ENCODE results near the gene PRSS36.
"Not testable (repeated sequence)": the region's sequence is repeated elsewhere in the genome, so short reads cannot be mapped to it uniquely, and the experiment has no call there.

The PRSS36 gene

DNA sequence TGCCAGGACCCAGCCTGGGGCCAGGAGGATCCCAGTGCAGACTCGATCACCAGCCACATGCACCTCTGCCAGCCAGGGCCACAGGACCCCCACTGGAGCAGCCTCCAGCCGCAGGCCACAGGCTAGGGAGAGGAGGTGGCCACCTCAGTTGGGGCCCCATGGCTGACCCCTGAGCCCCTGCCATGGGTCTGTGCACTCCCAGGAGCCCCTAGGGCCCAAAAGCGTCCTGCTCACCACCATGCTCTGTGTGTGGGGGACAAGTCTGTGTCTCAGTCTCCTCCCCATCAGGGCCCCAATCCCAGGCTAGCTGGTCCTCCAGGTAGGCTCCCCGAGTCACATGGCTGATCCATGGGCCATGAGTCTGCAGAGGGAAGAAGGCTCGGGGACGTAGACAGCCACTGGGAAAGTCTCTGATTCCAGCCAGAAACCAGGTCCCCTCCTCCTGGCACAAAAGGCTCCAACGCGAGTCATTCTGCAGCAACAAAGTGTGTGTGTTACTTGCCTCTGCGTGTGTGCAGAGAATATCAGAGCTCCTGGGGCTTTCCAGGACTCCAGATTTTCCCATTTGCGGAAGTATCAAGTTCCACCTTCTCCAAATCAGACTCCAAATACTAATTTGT is 8.3 kb downstream of the PRSS36 start:
- Mint-ChIP-seq H3K27me3 (ENCODE audit: low read depth) (peaks cover 5% of the 10 kb centered on the region), H3K4me1 (ENCODE audit: low read depth) (peaks cover 3% of the 10 kb centered on the region), H3K27ac (peak overlapping the region; percentile 74), H3K4me3 (peak overlapping the region; percentile 63), H3K36me3 (ENCODE audit: low read depth) (no peaks in the 10 kb centered on the region), H3K9me3 (no peaks in the 10 kb centered on the region)

DNA sequence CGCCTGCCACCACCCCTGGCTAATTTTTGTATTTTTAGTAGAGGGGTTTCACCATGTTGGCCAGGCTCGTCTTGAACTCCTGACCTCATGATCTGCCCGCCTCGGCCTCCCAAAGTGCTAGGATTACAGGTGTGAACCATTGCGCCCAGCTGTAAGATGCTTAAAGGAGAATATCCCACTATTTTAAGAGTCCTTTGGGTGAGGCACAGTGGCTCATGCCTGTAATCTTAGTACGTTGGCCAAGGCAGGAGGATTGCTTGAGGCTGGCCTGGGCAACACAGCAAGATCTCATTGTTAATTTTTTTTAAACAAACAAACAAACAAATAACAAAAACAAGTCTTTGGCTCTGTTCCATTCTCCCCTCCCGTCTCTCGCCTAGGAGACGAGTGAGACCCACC is 8.8 kb downstream of the PRSS36 start:
- not testable (repeated sequence) for H3K36me3 Mint-ChIP-seq (ENCODE audit: low read depth); H3K27ac Mint-ChIP-seq; H3K9me3 Mint-ChIP-seq; H3K4me3 Mint-ChIP-seq; H3K4me1 Mint-ChIP-seq (ENCODE audit: low read depth); H3K27me3 Mint-ChIP-seq (ENCODE audit: low read depth)

DNA sequence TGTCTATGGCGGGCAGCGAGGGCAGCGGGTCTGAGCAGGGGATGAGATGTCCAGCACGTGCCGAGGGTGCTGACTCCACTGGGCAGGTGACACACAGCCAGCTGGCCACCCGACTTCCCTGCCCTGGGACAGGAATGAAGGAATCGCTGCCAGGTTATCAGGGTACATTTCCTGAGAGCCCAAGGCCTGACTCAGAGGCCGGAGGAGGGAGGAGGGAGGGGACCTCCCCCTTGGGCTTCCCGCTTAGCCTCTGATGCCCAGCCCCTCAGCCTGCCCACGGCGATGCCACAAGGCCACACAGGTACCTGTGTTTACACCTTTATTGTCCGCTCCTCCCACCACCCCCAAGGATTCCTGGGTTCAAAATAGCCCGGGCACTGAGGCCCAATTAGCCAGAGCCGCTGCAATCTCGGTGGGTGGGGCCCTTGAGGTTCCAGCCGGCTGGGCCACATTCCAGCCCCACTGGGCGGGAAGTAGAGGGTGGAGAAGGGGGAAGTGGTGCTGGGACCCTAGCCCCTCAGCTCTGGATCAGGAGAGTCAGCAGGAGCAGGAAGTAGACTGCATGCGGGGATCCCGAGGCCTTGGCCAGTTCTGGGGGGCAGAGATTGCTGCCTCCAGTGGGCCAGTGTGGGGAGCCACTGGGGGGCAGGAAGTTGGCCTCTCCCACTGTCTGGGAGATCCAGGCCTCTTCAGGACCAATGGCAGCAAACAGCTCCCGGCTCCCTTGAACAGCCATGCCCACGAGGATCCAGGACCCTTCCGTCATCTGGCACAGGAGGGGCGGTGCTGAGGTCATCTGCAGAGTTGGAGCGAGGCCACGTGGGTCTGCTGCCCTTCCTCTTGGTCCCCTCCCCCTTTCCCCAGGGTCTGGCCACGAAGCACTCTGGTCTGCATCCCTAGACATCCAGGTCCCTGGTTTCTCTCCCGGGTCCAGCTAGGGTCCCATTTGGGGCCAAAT is 11.0 kb downstream of the PRSS36 start:
- H3K9me3 Mint-ChIP-seq = no peaks in the 10 kb centered on the region
- no peaks in the 10 kb centered on the region for H3K36me3 Mint-ChIP-seq (ENCODE audit: low read depth)
- no peak overlapping the region for H3K27ac Mint-ChIP-seq
- peaks cover 3% of the 10 kb centered on the region for H3K4me1 Mint-ChIP-seq (ENCODE audit: low read depth)
- peaks cover 2% of the 10 kb centered on the region for H3K27me3 Mint-ChIP-seq (ENCODE audit: low read depth)
- no peak overlapping the region for H3K4me3 Mint-ChIP-seq

DNA sequence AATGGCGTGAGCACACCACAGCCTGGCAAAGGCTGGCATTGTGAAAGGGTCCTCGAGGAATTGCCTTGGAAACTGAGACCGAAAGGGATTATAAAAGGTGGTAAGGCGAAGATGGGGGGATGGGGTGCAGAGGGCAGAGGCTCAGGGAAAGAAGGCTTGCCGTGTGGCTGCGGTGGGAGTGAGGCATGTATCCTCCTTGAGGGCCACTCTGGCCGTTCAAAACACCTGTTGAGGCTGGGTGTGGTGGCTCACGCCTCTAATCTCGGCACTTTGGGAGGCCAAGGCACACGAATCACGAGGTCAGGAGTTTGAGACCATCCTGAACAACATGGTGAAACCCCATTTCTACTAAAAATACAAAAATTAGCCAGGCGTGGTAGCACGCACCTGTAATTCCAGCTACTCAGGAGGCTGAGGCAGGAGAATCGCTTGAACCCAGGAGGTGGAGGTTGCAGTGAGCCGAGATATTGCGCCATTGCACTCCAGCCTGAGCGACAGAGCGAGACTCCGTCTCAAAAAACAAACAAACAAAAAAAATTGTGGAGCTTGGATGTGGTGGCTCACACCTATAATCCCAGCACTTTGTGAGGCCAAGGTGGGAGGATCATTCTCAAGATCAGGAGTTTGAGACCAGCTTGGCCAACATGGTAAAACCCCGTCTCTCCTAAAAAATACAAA is 12.9 kb downstream of the PRSS36 start:
- not testable (repeated sequence) for H3K27ac Mint-ChIP-seq; H3K4me1 Mint-ChIP-seq (ENCODE audit: low read depth); H3K36me3 Mint-ChIP-seq (ENCODE audit: low read depth); H3K9me3 Mint-ChIP-seq; H3K27me3 Mint-ChIP-seq (ENCODE audit: low read depth); H3K4me3 Mint-ChIP-seq

DNA sequence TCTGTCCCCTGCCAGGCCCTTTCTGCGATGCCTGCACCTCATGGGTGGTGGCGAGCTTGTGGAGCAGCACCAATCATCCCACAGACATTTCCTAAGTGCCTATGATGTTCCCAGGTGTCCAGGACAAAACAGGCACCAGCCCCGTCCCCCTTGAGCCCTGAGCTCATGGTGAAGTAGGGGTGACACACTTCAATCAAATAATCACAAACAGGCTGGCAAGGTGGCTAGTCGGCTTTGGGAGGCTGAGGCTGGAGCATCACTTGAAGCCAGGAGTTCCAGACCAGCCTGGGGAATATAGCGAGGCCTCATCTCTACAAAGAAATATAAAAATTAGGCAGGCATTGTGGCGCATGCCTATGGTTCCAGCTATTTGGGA is 13.6 kb downstream of the PRSS36 start:
- Mint-ChIP-seq H3K27me3 (ENCODE audit: low read depth) (no peaks in the 10 kb centered on the region), H3K27ac (no peak overlapping the region), H3K4me3 (no peak overlapping the region), H3K4me1 (ENCODE audit: low read depth) (no peaks in the 10 kb centered on the region), H3K9me3 (no peaks in the 10 kb centered on the region), H3K36me3 (ENCODE audit: low read depth) (peaks cover 4% of the 10 kb centered on the region)

DNA sequence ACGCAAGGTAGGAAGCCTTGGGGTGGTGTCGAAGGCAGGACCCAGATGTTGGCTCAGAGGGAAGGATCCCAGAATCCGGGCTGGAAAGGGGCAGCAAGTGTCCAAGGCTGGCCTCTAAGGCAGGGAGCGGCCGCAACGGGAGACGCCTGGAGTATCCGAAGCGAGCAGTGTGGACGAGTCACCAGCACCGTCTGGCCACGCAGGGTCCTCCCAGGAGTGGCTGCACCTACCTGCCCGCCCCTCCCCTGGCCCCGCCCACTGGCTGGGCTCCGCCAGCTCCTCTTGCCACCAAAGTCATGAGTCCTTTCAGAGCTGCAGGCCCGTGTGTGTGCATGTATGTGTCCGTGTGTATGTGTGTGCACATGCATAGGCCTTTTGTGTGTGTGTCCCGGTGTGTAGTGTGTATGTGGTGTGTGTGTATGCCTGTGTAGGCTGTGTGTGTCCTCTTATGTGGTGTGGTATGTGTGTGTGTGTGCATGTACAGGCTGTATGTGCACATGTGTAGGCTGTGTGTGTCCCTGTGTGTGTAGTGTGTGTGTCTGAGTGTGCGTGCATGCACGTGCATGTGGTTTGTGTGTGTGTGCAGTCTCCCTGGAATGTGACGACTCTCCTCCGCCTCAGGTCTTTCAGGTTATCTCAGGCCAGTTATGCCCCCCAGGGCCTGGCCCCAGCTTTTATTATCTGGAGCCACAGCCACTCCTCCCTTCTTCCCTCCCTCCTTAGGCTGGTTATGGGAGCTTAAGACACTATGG is 14.2 kb downstream of the PRSS36 start, which contains the start of gene PRSS8:
Gene PRSS8, minus strand, starts transcription at position 193 of the 752 bp plus-strand sequence. CDS start 229 bp downstream, outside the sequence.
- Mint-ChIP-seq H3K36me3 (ENCODE audit: low read depth) (peaks cover 6% of the 10 kb centered on the region), H3K4me1 (ENCODE audit: low read depth) (no peaks in the 10 kb centered on the region), H3K9me3 (no peaks in the 10 kb centered on the region), H3K27me3 (ENCODE audit: low read depth) (no peaks in the 10 kb centered on the region), H3K27ac (no peak within 1 kb of the TSS), H3K4me3 (no peak within 1 kb of the TSS)

DNA sequence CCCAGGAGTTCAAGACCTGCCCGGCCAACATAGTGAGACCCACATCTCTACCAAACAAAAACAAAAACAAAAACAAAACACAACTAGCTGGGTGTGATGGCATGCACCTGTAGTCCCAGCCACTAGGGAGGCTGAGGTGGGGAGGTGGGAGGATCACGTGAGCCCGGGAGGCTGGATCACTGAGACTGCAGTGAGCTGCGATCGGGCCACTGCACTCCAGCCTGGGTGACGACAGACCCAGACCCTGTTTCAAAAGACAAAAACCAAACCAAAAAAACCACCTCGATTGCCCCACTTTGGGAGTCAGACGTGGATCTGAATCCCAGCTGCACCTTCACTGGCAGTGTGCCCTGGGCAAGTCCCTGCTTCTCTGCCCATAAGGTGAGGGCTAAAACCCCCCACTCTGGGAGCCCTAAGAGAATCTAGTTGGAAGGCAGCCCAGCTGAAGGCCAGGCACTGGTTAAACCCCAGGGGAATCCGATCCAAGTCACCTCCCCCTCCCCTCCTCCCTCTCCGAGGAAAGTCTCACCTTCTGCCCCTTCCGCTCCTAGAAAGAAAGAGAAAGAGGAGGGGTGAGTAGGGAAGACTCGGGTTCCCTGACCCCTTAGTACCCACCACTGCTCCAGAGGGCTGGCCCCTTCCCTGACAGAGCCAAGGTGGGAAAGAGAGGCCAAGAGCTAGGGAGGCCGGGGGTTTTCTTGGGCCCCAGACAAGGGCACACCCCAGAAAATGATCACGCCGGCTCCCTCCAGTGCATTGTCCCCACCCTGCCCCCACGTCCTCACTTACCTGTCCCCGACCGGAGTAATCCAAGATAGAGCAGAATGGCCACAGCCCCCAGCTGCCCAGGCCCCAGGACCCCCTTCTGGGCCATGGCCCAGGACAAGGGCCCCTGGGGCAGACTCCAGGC is 15.0 kb downstream of the PRSS36 start:
- Mint-ChIP-seq H3K27me3 (ENCODE audit: low read depth) (no peaks in the 10 kb centered on the region), H3K4me3 (no peak overlapping the region), H3K27ac (no peak overlapping the region), H3K9me3 (no peaks in the 10 kb centered on the region), H3K36me3 (ENCODE audit: low read depth) (peaks cover 6% of the 10 kb centered on the region), H3K4me1 (ENCODE audit: low read depth) (no peaks in the 10 kb centered on the region)

DNA sequence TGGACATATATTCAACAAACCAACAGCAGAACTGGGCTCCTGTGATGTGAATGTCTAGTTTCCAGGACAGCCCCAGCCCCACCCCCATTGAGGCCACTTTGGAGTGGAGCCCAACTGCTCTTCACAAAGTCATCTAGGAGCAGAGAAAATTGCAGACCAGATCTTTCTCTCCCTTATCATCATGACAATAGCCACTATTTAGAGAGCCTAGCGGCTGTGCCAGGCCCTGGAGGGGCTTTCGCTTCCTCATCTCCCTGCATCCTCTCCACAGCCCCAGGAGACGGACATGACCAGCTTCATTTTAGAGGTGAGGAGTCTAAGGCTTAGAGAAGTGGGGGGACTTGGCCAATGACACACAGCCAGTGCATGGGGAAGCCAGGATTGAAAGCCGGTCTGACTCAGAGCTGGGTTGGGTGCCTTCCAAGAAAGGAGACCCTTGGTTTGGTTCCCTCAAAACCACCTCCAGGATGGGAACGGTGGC is 15.7 kb downstream of the PRSS36 start:
- H3K36me3 Mint-ChIP-seq (ENCODE audit: low read depth) = peaks cover 6% of the 10 kb centered on the region
- no peak overlapping the region for H3K4me3 Mint-ChIP-seq
- H3K27me3 Mint-ChIP-seq (ENCODE audit: low read depth) = no peaks in the 10 kb centered on the region
- H3K27ac Mint-ChIP-seq = no peak overlapping the region
- H3K4me1 Mint-ChIP-seq (ENCODE audit: low read depth) = no peaks in the 10 kb centered on the region
- H3K9me3 Mint-ChIP-seq = no peaks in the 10 kb centered on the region

DNA sequence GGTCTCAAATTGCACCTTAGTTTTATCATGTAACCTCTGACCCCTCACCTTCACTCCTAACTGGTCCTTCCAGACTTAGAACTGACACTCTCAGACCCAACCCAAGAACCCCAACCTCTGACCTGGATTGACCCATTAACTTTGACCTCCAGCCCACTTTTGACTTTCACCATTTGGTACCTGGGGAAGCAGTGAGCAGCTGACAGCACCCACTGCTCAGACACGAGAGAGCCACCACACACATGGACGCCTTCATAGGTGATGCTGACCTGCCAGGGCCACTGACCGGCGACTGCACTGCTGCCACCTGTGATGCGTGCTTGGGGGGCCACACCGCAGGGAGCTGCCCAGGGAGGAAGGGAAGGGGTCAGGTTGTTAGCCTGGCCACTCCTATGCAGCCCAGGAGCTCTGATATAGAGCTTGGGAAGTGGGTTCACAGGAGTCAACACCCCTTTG is 16.8 kb downstream of the PRSS36 start:
- no peaks in the 10 kb centered on the region for H3K9me3 Mint-ChIP-seq
- H3K36me3 Mint-ChIP-seq (ENCODE audit: low read depth) = peaks cover 6% of the 10 kb centered on the region
- no peaks in the 10 kb centered on the region for H3K27me3 Mint-ChIP-seq (ENCODE audit: low read depth)
- peaks cover 5% of the 10 kb centered on the region for H3K4me1 Mint-ChIP-seq (ENCODE audit: low read depth)
- no peak overlapping the region for H3K27ac Mint-ChIP-seq
- no peak overlapping the region for H3K4me3 Mint-ChIP-seq

DNA sequence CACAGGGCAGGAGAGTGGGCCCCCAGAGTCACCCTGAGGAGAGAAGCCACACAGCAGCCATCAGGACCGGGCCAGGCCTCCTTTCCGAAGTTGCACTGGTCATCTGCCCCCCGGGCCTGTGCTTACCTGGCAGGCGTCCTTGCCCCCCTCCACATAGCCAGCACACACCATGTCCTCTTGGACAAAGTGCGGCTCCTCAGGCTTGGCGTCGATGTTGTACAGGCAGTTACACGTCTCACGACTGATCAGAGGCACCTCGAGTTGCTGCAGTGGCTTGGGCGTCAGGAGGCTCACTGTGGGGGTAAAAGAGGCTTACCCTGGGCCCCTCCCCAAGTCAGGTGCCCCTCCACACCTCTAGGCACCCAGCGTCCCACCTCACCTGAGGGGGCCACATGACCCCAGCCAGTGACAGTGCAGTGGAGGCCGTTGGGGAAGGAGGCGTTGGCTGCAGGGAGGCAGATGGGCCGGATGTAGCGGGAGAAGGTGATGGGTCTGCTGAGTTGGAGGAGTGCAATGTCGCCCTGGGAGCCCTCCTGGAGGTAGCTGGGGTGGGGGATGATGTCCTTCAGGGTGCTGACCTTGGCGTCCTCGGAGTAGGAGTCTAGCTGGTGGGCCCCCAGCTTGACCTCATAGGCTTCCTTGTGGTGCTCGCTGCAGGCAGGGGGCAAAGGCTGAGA is 17.4 kb downstream of the PRSS36 start:
- H3K27me3 Mint-ChIP-seq (ENCODE audit: low read depth) = no peaks in the 10 kb centered on the region
- peaks cover 5% of the 10 kb centered on the region for H3K4me1 Mint-ChIP-seq (ENCODE audit: low read depth)
- no peak overlapping the region for H3K27ac Mint-ChIP-seq
- no peaks in the 10 kb centered on the region for H3K9me3 Mint-ChIP-seq
- H3K36me3 Mint-ChIP-seq (ENCODE audit: low read depth) = peaks cover 11% of the 10 kb centered on the region
- H3K4me3 Mint-ChIP-seq = no peak overlapping the region

DNA sequence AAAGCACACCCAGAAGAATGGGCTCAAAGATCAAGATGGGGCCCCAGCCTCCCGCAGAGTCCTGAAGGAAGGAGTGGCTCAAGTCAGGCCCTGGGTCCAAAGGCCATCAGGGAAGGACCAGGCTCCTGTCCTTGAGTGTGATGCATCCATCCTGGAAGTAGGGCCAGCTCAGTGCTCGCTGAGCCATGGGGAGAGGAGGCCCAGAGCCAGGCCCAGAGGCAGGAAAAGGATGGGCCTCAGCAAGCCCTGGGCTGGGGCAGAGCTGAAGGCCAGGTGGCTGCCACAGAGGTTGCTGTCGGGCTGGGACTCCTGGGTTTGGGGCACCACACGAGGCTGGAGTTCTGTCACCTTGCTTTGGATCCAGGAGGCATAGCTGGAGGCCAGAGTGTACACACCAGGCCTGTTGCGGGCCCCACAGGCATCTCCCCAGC is 18.0 kb downstream of the PRSS36 start:
- peaks cover 5% of the 10 kb centered on the region for H3K4me1 Mint-ChIP-seq (ENCODE audit: low read depth)
- no peak overlapping the region for H3K27ac Mint-ChIP-seq
- H3K9me3 Mint-ChIP-seq = no peaks in the 10 kb centered on the region
- no peak overlapping the region for H3K4me3 Mint-ChIP-seq
- H3K27me3 Mint-ChIP-seq (ENCODE audit: low read depth) = no peaks in the 10 kb centered on the region
- peaks cover 12% of the 10 kb centered on the region for H3K36me3 Mint-ChIP-seq (ENCODE audit: low read depth)

DNA sequence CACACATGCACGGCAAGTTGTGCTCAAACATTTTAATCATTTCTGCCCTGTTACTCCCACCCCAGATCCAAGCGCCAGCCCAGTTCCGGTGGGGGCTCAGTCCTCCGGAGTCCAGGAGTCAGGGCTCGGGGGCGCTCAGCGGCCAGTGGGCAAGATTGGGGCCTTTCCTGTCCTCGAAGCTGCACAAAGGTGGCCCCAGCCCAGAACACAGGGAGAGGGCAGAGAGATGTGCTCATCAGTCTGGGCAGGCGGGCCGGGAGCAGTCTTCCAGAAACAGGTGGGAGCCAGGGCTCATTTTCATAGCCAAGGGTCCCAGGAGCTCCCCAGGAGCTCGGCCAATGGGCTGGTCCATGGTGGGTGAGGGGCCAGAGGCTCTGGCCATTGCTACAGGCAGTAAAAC is 18.4 kb downstream of the PRSS36 start:
- Mint-ChIP-seq H3K27me3 (ENCODE audit: low read depth) (no peaks in the 10 kb centered on the region), H3K4me1 (ENCODE audit: low read depth) (peaks cover 5% of the 10 kb centered on the region), H3K4me3 (no peak overlapping the region)

DNA sequence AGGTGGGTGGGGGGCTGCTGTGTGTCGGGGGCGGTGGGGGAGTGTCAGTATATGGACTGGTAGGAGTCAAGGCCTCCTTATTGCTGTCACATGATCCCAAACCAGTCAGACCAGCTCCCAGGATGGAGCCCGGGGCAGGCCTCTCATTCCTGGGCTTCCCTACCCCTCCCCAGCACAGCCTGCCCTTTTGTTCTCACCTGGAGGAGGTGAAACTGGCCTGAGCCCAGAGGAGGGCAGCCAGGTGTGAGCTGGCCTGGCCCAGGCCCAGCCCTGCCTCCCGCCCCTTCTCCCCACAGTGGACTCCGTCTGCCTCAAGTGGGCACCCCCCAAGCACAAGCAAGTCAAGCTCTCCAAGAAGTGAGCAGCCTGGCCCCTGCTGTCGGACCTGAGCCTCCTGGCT is 19.0 kb downstream of the PRSS36 start:
- Mint-ChIP-seq H3K9me3 (no peaks in the 10 kb centered on the region), H3K27me3 (ENCODE audit: low read depth) (no peaks in the 10 kb centered on the region), H3K4me1 (ENCODE audit: low read depth) (peaks cover 5% of the 10 kb centered on the region), H3K4me3 (no peak overlapping the region), H3K36me3 (ENCODE audit: low read depth) (peaks cover 17% of the 10 kb centered on the region), H3K27ac (no peak overlapping the region)

More for the DNA sequence above, 18.4 kb downstream of the PRSS36 start:
- Mint-ChIP-seq H3K9me3 (no peaks in the 10 kb centered on the region), H3K36me3 (ENCODE audit: low read depth) (peaks cover 12% of the 10 kb centered on the region), H3K27ac (no peak overlapping the region)
